Measurements from ENCODE around the gene PCK1.

- TF ChIP-seq, protein P1, sequence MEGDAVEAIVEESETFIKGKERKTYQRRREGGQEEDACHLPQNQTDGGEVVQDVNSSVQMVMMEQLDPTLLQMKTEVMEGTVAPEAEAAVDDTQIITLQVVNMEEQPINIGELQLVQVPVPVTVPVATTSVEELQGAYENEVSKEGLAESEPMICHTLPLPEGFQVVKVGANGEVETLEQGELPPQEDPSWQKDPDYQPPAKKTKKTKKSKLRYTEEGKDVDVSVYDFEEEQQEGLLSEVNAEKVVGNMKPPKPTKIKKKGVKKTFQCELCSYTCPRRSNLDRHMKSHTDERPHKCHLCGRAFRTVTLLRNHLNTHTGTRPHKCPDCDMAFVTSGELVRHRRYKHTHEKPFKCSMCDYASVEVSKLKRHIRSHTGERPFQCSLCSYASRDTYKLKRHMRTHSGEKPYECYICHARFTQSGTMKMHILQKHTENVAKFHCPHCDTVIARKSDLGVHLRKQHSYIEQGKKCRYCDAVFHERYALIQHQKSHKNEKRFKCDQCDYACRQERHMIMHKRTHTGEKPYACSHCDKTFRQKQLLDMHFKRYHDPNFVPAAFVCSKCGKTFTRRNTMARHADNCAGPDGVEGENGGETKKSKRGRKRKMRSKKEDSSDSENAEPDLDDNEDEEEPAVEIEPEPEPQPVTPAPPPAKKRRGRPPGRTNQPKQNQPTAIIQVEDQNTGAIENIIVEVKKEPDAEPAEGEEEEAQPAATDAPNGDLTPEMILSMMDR (IDR thresholded peaks at IDR 0.05; ENCODE audit: low read depth, low read length, poor library complexity, severe bottlenecking) = no peak
- no peak for TF ChIP-seq EZH2phosphoT487 (IDR thresholded peaks at IDR 0.05; ENCODE audit: borderline replicate concordance, low read length)
These were observed 27.1 kb downstream of the PCK1 start for GRCh38 chr20:57587989-57588377.

Data from DOHH2 (cell line).